22Rv1 (cell line): Measurements from ENCODE around the gene MGME1.
A peak's percentile ranks its signal among the peaks of the same experiment; 100 is the strongest.

Source experiments
- H3K27ac ChIP-seq: fragments of 450-650 bp; 2 replicates; pipeline ENCODE4 v1.5.1; 2017
- CTCF ChIP-seq: fragments of 450-650 bp; IDR thresholded peaks from 2 replicates; pipeline ENCODE4 v1.5.1; 2017; ENCODE audit warnings: mild to moderate bottlenecking
- ZFX ChIP-seq: fragments of 450-650 bp; IDR thresholded peaks from 2 replicates; pipeline ENCODE4 v1.6.1; 2017; ENCODE audit warnings: antibody characterized with exemption, borderline replicate concordance

Gene MGME1

GRCh38 chr20:17928633-17929311, 40.0 kb upstream of the MGME1 start:
- TF ChIP-seq ZFX (no peak), CTCF (no peak)
- peak overlapping the region; percentile 72 for H3K27ac ChIP-seq

GRCh38 chr20:17931513-17931912, 37.3 kb upstream of the MGME1 start:
- TF ChIP-seq ZFX (no peak), CTCF (no peak)
- no peak overlapping the region for H3K27ac ChIP-seq

GRCh38 chr20:17932396-17932795, 36.4 kb upstream of the MGME1 start:
- no peak for TF ChIP-seq ZFX
- TF ChIP-seq CTCF: no peak
- H3K27ac ChIP-seq: no peak overlapping the region

GRCh38 chr20:17933121-17933520, 35.7 kb upstream of the MGME1 start:
- H3K27ac ChIP-seq: no peak overlapping the region
- TF ChIP-seq CTCF (no peak), ZFX (no peak)

- H3K27ac ChIP-seq: no peak overlapping the region
- TF ChIP-seq ZFX (no peak), CTCF (no peak)
Observed at GRCh38 chr20:17933711-17934110, 35.1 kb upstream of the MGME1 start.

- no peak overlapping the region for H3K27ac ChIP-seq
- TF ChIP-seq CTCF (no peak), ZFX (no peak)
Observed at GRCh38 chr20:17934141-17934862, 34.5 kb upstream of the MGME1 start.

GRCh38 chr20:17935186-17935585, 33.6 kb upstream of the MGME1 start:
- no peak for TF ChIP-seq CTCF
- no peak for TF ChIP-seq ZFX
- no peak overlapping the region for H3K27ac ChIP-seq
